CD14-positive monocyte (primary cell): ENCODE measurements around the gene MAGED4B. TPM values are rescaled to one million over a fixed set of nuclear protein-coding genes. Genes with fewer than 3 reads are reported as not detected.
"Not testable (repeated sequence)": the region's sequence is repeated elsewhere in the genome, so short reads cannot be mapped to it uniquely, and the experiment has no call there.

ENCODE experiments used
- DNase-seq, 3 donors: peaks; one replicate each; pipeline ENCODE4 v3.0.0-alpha.2; 2011 to 2022
- H2AFZ ChIP-seq: 2 replicates; pipeline ENCODE4 v1.6.0; 2012; ENCODE audit warnings: mild to moderate bottlenecking, low read depth, low read length, inconsistent platforms; ENCODE audit not compliant: insufficient read depth, poor library complexity, severe bottlenecking
- H3K27ac ChIP-seq, 2 donors: 1 replicate in 1 of 2; 2 replicates in 1 of 2; pipeline ENCODE4 v1.5.1; 2012 to 2013; ENCODE audit warnings: low read length in 2 of 2, control low read depth in 1 of 2, inconsistent platforms in 1 of 2, low read depth in 1 of 2, mild to moderate bottlenecking in 1 of 2
- H3K27me3 ChIP-seq, 2 donors: one replicate each; pipeline versions ENCODE4 v1.6.0 to v1.6.1; 2011 to 2013; ENCODE audit warnings: low read length in 2 of 2; ENCODE audit not compliant: control insufficient read depth in 2 of 2, insufficient read depth in 2 of 2
- H3K36me3 ChIP-seq, 2 donors: replicated peaks in 1 of 2; 1 replicate in 1 of 2; 2 replicates in 1 of 2; pipeline versions ENCODE4 v1.5.1 to v1.6.1; 2012 to 2013; ENCODE audit warnings: low read length in 2 of 2, control low read depth in 1 of 2, inconsistent platforms in 1 of 2, mild to moderate bottlenecking in 1 of 2; ENCODE audit not compliant: insufficient read depth in 2 of 2, control insufficient read depth in 1 of 2
- H3K4me1 ChIP-seq, 2 donors: 1 replicate in 1 of 2; 2 replicates in 1 of 2; pipeline versions ENCODE4 v1.5.1 to v1.6.1; 2012 to 2013; ENCODE audit warnings: low read length in 2 of 2, control low read depth in 1 of 2, inconsistent platforms in 1 of 2, mild to moderate bottlenecking in 1 of 2, moderate library complexity in 1 of 2; ENCODE audit not compliant: insufficient read depth in 2 of 2, control insufficient read depth in 1 of 2
- H3K4me2 ChIP-seq: replicated peaks from 2 replicates; pipeline ENCODE3; 2012; ENCODE audit warnings: low read length, moderate library complexity, mild to moderate bottlenecking; ENCODE audit not compliant: poor library complexity, severe bottlenecking; ENCODE audit errors: extremely low read depth
- H3K4me3 ChIP-seq, 3 experiments: fragments of 200-600 bp in 1 of 3; sonication (generic) in 1 of 3; replicated peaks in 1 of 3; 1 replicate in 2 of 3; 2 replicates in 1 of 3; pipeline ENCODE4 v1.5.1; 2011 to 2013; ENCODE audit warnings: low read length in 3 of 3, mild to moderate bottlenecking in 3 of 3, control low read depth in 2 of 3, low read depth in 2 of 3, inconsistent platforms in 1 of 3, moderate library complexity in 1 of 3
- H3K79me2 ChIP-seq: 2 replicates; pipeline ENCODE4 v1.6.0; 2012; ENCODE audit warnings: mild to moderate bottlenecking, control low read depth, inconsistent platforms, low read length, moderate library complexity; ENCODE audit not compliant: insufficient read depth
- H3K9ac ChIP-seq: 2 replicates; pipeline ENCODE4 v1.6.0; 2017; ENCODE audit warnings: low read length, mild to moderate bottlenecking; ENCODE audit not compliant: insufficient read depth, poor library complexity, severe bottlenecking
- H3K9me3 ChIP-seq, 2 donors: replicated peaks in 1 of 2; 1 replicate in 1 of 2; 2 replicates in 1 of 2; pipeline versions ENCODE4 v1.5.1 to v1.6.1; 2012 to 2013; ENCODE audit warnings: low read length in 2 of 2, control low read depth in 1 of 2; ENCODE audit not compliant: control insufficient read depth in 1 of 2, insufficient read depth in 1 of 2
- H4K20me1 ChIP-seq: 2 replicates; pipeline ENCODE4 v1.6.0; 2012; ENCODE audit warnings: mild to moderate bottlenecking, low read length, control low read depth, moderate library complexity; ENCODE audit not compliant: insufficient read depth
- H3K27ac Mint-ChIP-seq, 7 donors: one replicate each; pipeline ENCODE4 v1.8.0; 2020; ENCODE audit warnings: mild to moderate bottlenecking in 7 of 7, mixed read lengths in 7 of 7, moderate library complexity in 6 of 7, inconsistent platforms in 2 of 7
- H3K27me3 Mint-ChIP-seq, 3 donors: one replicate each; pipeline ENCODE4 v1.8.0; 2021 to 2022; ENCODE audit warnings: low read depth in 3 of 3, mild to moderate bottlenecking in 3 of 3, mixed read lengths in 3 of 3, moderate library complexity in 3 of 3, inconsistent platforms in 1 of 3
- H3K36me3 Mint-ChIP-seq, 2 donors: one replicate each; pipeline ENCODE4 v1.8.0; 2020; ENCODE audit warnings: mixed read lengths in 2 of 2, inconsistent platforms in 1 of 2, mild to moderate bottlenecking in 1 of 2
- H3K4me1 Mint-ChIP-seq: one replicate; pipeline ENCODE4 v1.8.0; 2020; ENCODE audit warnings: mild to moderate bottlenecking, mixed read lengths
- H3K4me3 Mint-ChIP-seq, 2 donors: one replicate each; pipeline ENCODE4 v1.8.0; 2020; ENCODE audit warnings: mild to moderate bottlenecking in 2 of 2, mixed read lengths in 2 of 2, moderate library complexity in 1 of 2
- H3K9me3 Mint-ChIP-seq, 7 donors: one replicate each; pipeline ENCODE4 v1.8.0; 2020 to 2022; ENCODE audit warnings: mixed read lengths in 7 of 7, mild to moderate bottlenecking in 6 of 7, moderate library complexity in 6 of 7, inconsistent platforms in 2 of 7
- WGBS: methylation state at CpG from one replicate; pipeline ENCODE4 v1.1.5; 2013; ENCODE audit warnings: missing lambda C conversion rate; ENCODE audit not compliant: insufficient coverage; 5-methylcytosine and 5-hydroxymethylcytosine counted together
- intact Hi-C, 2 donors: fragments of 100-400 bp; cut with micrococcal nuclease; formaldehyde crosslinking; loops; one replicate each; pipeline versions ENCODE4 v1.15.0 to v1.15.1; 2023
- polyA plus RNA-seq, 3 donors: library from polyadenylated mRNA; depleted of rRNA in 1 of 3; unstranded in 2 of 3; stranded (reverse) in 1 of 3; fragments of 300-500 nt in 2 of 3; fragments of >200 nt in 1 of 3; fragmentation: Illumina TruSeq in 2 of 3; gene quantifications; 1 replicate in 2 of 3; 2 replicates in 1 of 3; pipeline ENCODE4 v1.2.3, GENCODE V29; 2012 to 2021
- TF ChIP-seq, protein P1 (sequence below): fragments of 200-600 bp; IDR thresholded peaks from one replicate; pipeline ENCODE4 v1.8.0; 2022; ENCODE audit warnings: antibody characterized with exemption, mild to moderate bottlenecking

The MAGED4B gene
- polyA plus RNA-seq, 3 donors, result 0.04 TPM; not detected in 2

DNA sequence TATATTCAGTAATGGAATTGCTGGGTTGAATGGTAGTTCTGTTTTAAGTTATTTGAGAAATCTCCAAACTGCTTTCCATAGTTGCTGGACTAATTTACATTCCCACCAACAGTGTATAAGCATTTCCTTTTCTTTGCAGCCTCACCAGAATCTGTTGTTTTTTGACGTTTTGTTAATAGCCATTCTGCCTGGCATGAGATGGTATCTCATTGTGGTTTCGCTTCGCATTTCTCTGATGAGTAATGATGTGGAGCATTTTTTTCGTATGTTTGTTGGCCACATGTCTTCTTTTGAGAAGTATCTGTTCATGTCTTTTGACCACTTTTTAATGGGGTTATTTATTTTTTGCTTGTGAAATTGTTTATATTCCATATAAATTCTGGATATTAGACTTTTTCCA is 13.6 kb upstream of the MAGED4B start:
- H3K27ac Mint-ChIP-seq, result no peak overlapping the region
- no peaks in the 10 kb centered on the region for H3K36me3 Mint-ChIP-seq
- no peak overlapping the region for H3K4me3 Mint-ChIP-seq
- no peaks in the 10 kb centered on the region for H3K4me1 ChIP-seq
- H3K79me2 ChIP-seq, result no peaks in the 10 kb centered on the region
- no peaks in the 10 kb centered on the region for H3K36me3 ChIP-seq
- peaks cover 18% of the 10 kb centered on the region for H3K4me1 Mint-ChIP-seq
- no peaks in the 10 kb centered on the region for H3K27me3 ChIP-seq
- H3K4me2 ChIP-seq, result no peak overlapping the region
- WGBS, result no CpG with 5 or more reads among the region's 4 CpGs
- no peak overlapping the region for H2AFZ ChIP-seq
- H3K27ac ChIP-seq, result no peak overlapping the region
- H3K9me3 Mint-ChIP-seq, result peaks cover 0 to 10% (median 3%) of the 10 kb centered on the region in 7 donors
- no peaks in the 10 kb centered on the region for H3K9me3 ChIP-seq
- TF ChIP-seq, protein P1, sequence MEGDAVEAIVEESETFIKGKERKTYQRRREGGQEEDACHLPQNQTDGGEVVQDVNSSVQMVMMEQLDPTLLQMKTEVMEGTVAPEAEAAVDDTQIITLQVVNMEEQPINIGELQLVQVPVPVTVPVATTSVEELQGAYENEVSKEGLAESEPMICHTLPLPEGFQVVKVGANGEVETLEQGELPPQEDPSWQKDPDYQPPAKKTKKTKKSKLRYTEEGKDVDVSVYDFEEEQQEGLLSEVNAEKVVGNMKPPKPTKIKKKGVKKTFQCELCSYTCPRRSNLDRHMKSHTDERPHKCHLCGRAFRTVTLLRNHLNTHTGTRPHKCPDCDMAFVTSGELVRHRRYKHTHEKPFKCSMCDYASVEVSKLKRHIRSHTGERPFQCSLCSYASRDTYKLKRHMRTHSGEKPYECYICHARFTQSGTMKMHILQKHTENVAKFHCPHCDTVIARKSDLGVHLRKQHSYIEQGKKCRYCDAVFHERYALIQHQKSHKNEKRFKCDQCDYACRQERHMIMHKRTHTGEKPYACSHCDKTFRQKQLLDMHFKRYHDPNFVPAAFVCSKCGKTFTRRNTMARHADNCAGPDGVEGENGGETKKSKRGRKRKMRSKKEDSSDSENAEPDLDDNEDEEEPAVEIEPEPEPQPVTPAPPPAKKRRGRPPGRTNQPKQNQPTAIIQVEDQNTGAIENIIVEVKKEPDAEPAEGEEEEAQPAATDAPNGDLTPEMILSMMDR, result no peak
- DNase-seq, result no peak
- no peaks in the 10 kb centered on the region for H4K20me1 ChIP-seq
- intact Hi-C loops, result no loop called here
- no peak overlapping the region for H3K4me3 ChIP-seq
- peaks cover 1 to 6% (median 5%) of the 10 kb centered on the region in 3 donors for H3K27me3 Mint-ChIP-seq
- H3K9ac ChIP-seq, result no peak overlapping the region

DNA sequence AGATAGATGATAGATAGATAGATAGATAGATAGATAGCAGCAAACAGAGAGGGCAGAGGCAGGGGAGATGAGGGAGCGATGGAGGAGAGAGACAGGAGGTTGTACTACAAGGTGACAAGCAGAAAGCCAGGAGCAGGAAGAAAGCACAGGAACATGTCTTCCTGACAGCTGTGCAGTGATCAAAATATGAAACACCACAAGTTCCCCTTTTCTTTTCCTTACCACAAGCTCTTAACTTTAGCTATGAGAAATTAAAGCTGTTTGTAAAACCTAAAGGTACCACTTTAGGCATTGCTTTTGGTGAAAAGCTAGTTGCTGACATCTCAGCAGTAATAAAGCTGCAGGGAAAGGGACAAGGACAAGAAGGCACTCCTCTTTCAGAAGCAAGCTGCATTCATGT is 9.1 kb upstream of the MAGED4B start:
- H3K9ac ChIP-seq, result no peak overlapping the region
- Mint-ChIP-seq H3K27ac (no peak overlapping the region), H3K4me3 (no peak overlapping the region), H3K36me3 (no peaks in the 10 kb centered on the region), H3K27me3 (peaks cover 0 to 5% (median 3%) of the 10 kb centered on the region in 3 donors), H3K9me3 (peaks cover 0 to 4% (median 0%) of the 10 kb centered on the region in 7 donors), H3K4me1 (peaks cover 18% of the 10 kb centered on the region)
- no peak for DNase-seq
- no peaks in the 10 kb centered on the region for H3K36me3 ChIP-seq
- TF ChIP-seq, protein P1, result no peak
- no CpG with 5 or more reads among the region's 1 CpG for WGBS
- no peak overlapping the region for H3K4me2 ChIP-seq
- no peaks in the 10 kb centered on the region for H3K79me2 ChIP-seq
- no peaks in the 10 kb centered on the region for H3K9me3 ChIP-seq
- H3K27ac ChIP-seq, result no peak overlapping the region
- H4K20me1 ChIP-seq, result no peaks in the 10 kb centered on the region
- H2AFZ ChIP-seq, result no peak overlapping the region
- H3K4me3 ChIP-seq, result no peak overlapping the region
- H3K27me3 ChIP-seq, result no peaks in the 10 kb centered on the region
- intact Hi-C loops, result no loop called here
- no peaks in the 10 kb centered on the region for H3K4me1 ChIP-seq

DNA sequence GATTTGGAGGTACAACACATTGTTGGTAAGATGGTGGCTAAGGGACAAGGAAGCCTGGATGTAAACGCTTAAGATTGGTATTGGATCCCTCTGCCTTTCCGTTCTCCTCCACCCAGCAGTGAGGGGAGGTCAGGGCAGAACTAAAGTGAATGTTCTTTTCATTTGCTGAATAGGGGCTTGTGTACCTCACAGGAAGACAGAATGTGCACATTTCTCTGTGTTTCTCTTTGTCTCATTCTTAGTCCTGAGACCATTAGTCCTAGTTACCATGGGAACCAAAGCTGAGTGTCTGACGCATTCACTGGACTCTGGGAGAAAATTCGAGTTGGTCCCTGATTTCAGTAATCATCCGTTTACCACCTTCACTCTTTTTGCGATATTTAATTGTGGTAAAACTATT is 26.7 kb downstream of the MAGED4B start:
- H3K27me3 ChIP-seq, H3K36me3 ChIP-seq, H3K4me3 Mint-ChIP-seq, H3K4me2 ChIP-seq, H3K4me1 Mint-ChIP-seq, H2AFZ ChIP-seq, H3K27ac ChIP-seq, H3K9me3 ChIP-seq, H3K4me3 ChIP-seq, H3K27me3 Mint-ChIP-seq, H3K4me1 ChIP-seq, H3K36me3 Mint-ChIP-seq, H3K9ac ChIP-seq, H3K27ac Mint-ChIP-seq, intact Hi-C loops, DNase-seq, H3K9me3 Mint-ChIP-seq, H3K79me2 ChIP-seq, H4K20me1 ChIP-seq: not testable (repeated sequence)
- WGBS, result no CpG with 5 or more reads among the region's 6 CpGs
